Calu3 (cell line): ENCODE measurements around the gene XPO5. TPM values are rescaled to one million over a fixed set of nuclear protein-coding genes. Genes with fewer than 3 reads are reported as not detected.
A peak's percentile ranks its signal among the peaks of the same experiment; 100 is the strongest.

Source experiments
- Bru-seq: library from RNA; stranded (reverse); fragments of 400-500 nt; gene quantifications from one replicate; lab custom pipeline; 2021; lab: Mats Ljungman, UMichigan
- BruChase-seq, 2 experiments: library from RNA; stranded (reverse); fragments of 400-500 nt; gene quantifications; one replicate each; lab custom pipeline; 2021; lab: Mats Ljungman, UMichigan
- BruUV-seq: library from RNA; stranded (reverse); fragments of 400-500 nt; replicated peaks from 2 replicates; lab custom pipeline; 2021; lab: Mats Ljungman, UMichigan
- CTCF ChIA-PET: fragments of 300-600 bp; sonication (Branson Sonifier 250); formaldehyde crosslinking; loops from one replicate; lab custom pipeline; 2022; ENCODE audit warnings: antibody characterized with exemption; lab: Charles Lee
- DNase-seq: peaks from one replicate; pipeline ENCODE4 v3.0.0; 2022
- H3K27ac Mint-ChIP-seq: one replicate; pipeline ENCODE4 v1.8.0; 2022; ENCODE audit warnings: mixed read lengths; ENCODE audit not compliant: unreplicated experiment
- H3K27me3 Mint-ChIP-seq: one replicate; pipeline ENCODE4 v1.8.0; 2022; ENCODE audit warnings: mixed read lengths; ENCODE audit not compliant: unreplicated experiment
- H3K36me3 Mint-ChIP-seq: one replicate; pipeline ENCODE4 v1.8.0; 2022; ENCODE audit warnings: mild to moderate bottlenecking, moderate library complexity, mixed read lengths; ENCODE audit not compliant: insufficient read depth, unreplicated experiment
- H3K4me1 Mint-ChIP-seq: one replicate; pipeline ENCODE4 v1.8.0; 2022; ENCODE audit warnings: mild to moderate bottlenecking, low read depth, mixed read lengths; ENCODE audit not compliant: unreplicated experiment
- H3K4me3 Mint-ChIP-seq: one replicate; pipeline ENCODE4 v1.8.0; 2022; ENCODE audit warnings: mild to moderate bottlenecking, low read depth, moderate library complexity, mixed read lengths; ENCODE audit not compliant: unreplicated experiment
- H3K9me3 Mint-ChIP-seq: one replicate; pipeline ENCODE4 v1.8.0; 2022; ENCODE audit warnings: low read depth, mixed read lengths; ENCODE audit not compliant: unreplicated experiment
- intact Hi-C: fragments of 100-400 bp; cut with micrococcal nuclease; formaldehyde crosslinking; loops from one replicate; pipeline ENCODE4 v1.10.0; 2022; ENCODE audit not compliant: unreplicated experiment
- long read RNA-seq: library from polyadenylated mRNA; stranded (forward); transcript quantifications from one replicate; pipeline ENCODE4 v2.0.0, GENCODE V29; 2022
- total RNA-seq: library from RNA; stranded (reverse); gene quantifications from 2 replicates; pipeline ENCODE4 v1.2.3, GENCODE V29; 2022
- TF ChIP-seq, protein P1 (sequence below): fragments of 200-600 bp; IDR thresholded peaks from one replicate; pipeline ENCODE4 v1.8.0; 2022; ENCODE audit warnings: antibody characterized with exemption; ENCODE audit not compliant: unreplicated experiment

Gene XPO5
- total RNA-seq (106 and 131 TPM in 2 replicates), Bru-seq, nascent RNA (percentile 87 among the genes with signal in this experiment), BruChase-seq, experiment 1, labeled RNA remaining after a 6-hour chase (percentile 93 among the genes with signal in this experiment), BruChase-seq, experiment 2, labeled RNA remaining after a 2-hour chase (percentile 92 among the genes with signal in this experiment)
- long read RNA-seq, full-length matches to known transcripts, result 29 of 54 reads
- long read RNA-seq, partial matches to known transcripts, result 20 of 54 reads
- long read RNA-seq, other reads (novel, unspliced or antisense), result 5 of 54 reads

DNA sequence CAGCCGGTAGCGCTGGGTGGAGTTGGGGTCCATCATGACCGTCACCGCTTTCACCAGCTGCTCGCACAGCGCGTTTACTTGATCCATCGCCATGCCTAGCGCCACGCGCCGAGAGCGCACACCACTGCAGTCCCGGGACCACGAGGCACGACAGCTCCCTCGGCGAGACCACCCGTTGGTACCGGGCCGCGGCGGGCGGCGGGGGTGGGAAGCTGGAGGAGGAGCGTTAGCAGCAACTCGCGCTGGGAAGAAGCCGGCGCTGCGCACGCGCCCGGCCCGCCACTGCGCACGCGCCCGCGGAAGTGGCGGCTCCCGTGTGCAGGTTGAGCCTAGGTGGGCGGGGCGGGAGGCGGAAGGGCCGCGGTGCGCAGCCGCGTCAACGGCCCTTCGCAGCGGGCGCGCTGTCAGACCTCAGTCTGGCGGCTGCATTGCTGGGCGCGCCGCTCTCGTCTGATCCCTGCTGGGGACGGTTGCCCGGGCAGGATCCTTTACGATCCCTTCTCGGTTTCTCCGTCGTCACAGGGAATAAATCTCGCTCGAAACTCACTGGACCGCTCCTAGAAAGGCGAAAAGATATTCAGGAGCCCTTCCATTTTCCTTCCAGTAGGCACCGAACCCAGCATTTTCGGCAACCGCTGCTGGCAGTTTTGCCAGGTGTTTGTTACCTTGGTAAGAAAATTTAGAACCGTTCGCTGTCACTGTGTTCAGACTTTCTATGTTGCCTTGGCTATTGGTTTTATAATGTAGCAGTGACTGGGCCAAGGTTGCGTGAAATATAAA lies at the start of gene XPO5, which contains the start of gene POLH:
Gene XPO5 (minus strand): TSS at position 267 of the 780 bp plus-strand sequence. CDS start 174 bp downstream, at position 93.
Gene POLH (plus strand): TSS at position 414 of the 780 bp plus-strand sequence. CDS start 6,135 bp downstream, outside the sequence.
- peak; percentile 98 for DNase-seq
- BruUV-seq, result no TSS peak
- Mint-ChIP-seq H3K36me3 (peaks cover 58% of the 10 kb centered on the region), H3K4me1 (peaks cover 32% of the 10 kb centered on the region), H3K4me3 (peak within 1 kb of the TSS; percentile 100), H3K27ac (peak within 1 kb of the TSS; percentile 96), H3K27me3 (no peaks in the 10 kb centered on the region), H3K9me3 (no peaks in the 10 kb centered on the region)
- TF ChIP-seq, protein P1, sequence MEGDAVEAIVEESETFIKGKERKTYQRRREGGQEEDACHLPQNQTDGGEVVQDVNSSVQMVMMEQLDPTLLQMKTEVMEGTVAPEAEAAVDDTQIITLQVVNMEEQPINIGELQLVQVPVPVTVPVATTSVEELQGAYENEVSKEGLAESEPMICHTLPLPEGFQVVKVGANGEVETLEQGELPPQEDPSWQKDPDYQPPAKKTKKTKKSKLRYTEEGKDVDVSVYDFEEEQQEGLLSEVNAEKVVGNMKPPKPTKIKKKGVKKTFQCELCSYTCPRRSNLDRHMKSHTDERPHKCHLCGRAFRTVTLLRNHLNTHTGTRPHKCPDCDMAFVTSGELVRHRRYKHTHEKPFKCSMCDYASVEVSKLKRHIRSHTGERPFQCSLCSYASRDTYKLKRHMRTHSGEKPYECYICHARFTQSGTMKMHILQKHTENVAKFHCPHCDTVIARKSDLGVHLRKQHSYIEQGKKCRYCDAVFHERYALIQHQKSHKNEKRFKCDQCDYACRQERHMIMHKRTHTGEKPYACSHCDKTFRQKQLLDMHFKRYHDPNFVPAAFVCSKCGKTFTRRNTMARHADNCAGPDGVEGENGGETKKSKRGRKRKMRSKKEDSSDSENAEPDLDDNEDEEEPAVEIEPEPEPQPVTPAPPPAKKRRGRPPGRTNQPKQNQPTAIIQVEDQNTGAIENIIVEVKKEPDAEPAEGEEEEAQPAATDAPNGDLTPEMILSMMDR, result peak; percentile 11
- CTCF ChIA-PET, result interaction anchor here (0.6 to 1.5 kb wide), 3 partner anchors 12 to 195 kb away, joined by 3 to 4 read pairs (median 3); no protein-coding TSS in a partner anchor
- intact Hi-C loops, result no loop called here

DNA sequence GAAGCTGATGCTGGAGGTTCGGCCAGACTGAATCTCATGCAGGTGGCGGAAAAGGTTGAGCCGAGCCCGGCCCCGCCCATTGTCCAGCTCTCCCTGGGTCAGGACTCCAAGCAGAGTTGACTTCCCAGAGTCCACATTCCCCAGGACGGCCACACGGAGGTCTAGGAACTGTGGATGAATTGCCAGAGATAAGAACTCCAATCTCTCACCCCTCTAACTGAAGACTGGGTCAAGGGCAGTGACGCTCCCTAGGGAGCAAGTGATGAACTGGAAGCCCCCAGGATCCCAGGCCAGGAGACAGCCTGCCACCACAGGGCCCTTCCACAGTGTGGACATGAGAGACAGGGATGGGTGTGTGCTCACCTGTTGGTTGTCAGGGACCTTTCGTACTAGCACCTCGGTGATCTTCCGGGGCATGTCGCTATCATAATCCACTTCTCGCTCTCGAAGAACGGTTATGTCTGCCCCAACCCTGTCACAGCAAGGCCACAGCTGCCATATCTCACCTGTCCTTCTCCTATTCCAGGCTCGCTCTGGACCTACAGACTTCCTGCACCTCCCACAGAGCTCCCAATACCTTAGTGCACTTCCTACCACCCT lies 49.7 kb upstream of the XPO5 start:
- H3K27ac Mint-ChIP-seq, result peak overlapping the region; percentile 100

DNA sequence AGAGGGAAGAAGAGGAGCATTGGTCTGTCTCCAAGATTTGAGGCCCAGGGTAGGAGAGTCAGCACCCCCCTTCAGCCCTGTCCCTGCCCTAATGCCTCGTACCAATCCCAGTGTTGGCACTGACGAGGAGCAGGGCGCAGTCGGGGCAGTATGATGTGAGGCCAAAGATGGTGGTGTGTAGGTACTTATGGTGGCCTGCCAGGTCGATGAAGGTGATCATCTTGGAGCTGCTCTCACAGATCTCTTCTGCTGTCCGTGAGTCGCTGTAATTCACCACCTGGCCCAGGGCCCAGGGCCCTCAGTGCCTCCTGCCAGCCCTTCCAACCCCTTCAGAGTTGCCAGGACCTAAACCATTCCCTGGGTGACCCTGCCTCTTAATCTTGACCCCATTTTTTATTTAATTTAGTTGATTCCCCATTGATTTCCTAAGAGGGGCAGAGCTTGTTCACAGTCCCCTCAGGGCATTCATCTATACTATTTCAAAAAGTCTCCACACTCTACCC lies 49.0 kb upstream of the XPO5 start:
- H3K27ac Mint-ChIP-seq, result no peak overlapping the region
- peaks cover 94% of the 10 kb centered on the region for H3K36me3 Mint-ChIP-seq
- TF ChIP-seq, protein P1, result no peak
- intact Hi-C loops, result no loop called here
- no peak overlapping the region for H3K4me3 Mint-ChIP-seq
- H3K4me1 Mint-ChIP-seq, result peaks cover 33% of the 10 kb centered on the region
- CTCF ChIA-PET, result interaction anchor here (0.8 kb wide), 1 partner anchor 115 kb away, joined by 3 read pairs; no protein-coding TSS in a partner anchor
- peaks cover 7% of the 10 kb centered on the region for H3K27me3 Mint-ChIP-seq
- DNase-seq, result no peak
- no peaks in the 10 kb centered on the region for H3K9me3 Mint-ChIP-seq
- no TSS peak for BruUV-seq

More for the DNA sequence above, 49.7 kb upstream of the XPO5 start:
- Mint-ChIP-seq H3K9me3 (no peaks in the 10 kb centered on the region), H3K4me1 (peaks cover 40% of the 10 kb centered on the region), H3K36me3 (peaks cover 97% of the 10 kb centered on the region), H3K4me3 (peak overlapping the region; percentile 100), H3K27me3 (peaks cover 7% of the 10 kb centered on the region)
- intact Hi-C loops, result no loop called here
- CTCF ChIA-PET, result no interaction called here
- TF ChIP-seq, protein P1, result no peak
- BruUV-seq, result no TSS peak
- DNase-seq, result no peak
